Keratinocyte (primary cell): Measurements from ENCODE around the gene LYRM7.

Source experiments
- EZH2 ChIP-seq: IDR thresholded peaks from one replicate; pipeline ENCODE4 v1.6.1; 2012; ENCODE audit warnings: inconsistent platforms, mild to moderate bottlenecking, low read length, moderate library complexity
- TF ChIP-seq, protein P1 (sequence below), 3 experiments: IDR thresholded peaks in 1 of 3; conservative IDR thresholded peaks in 1 of 3; optimal IDR thresholded peaks in 1 of 3; 2 replicates in 2 of 3; 3 replicates in 1 of 3; pipeline versions ENCODE3 to v1.5.1; 2011; ENCODE audit warnings: low read length in 3 of 3, mild to moderate bottlenecking in 3 of 3, moderate library complexity in 2 of 3, control low read depth in 1 of 3, inconsistent platforms in 1 of 3; ENCODE audit not compliant: insufficient read depth in 2 of 3; ENCODE audit errors: extremely low read depth in 1 of 3

DNA sequence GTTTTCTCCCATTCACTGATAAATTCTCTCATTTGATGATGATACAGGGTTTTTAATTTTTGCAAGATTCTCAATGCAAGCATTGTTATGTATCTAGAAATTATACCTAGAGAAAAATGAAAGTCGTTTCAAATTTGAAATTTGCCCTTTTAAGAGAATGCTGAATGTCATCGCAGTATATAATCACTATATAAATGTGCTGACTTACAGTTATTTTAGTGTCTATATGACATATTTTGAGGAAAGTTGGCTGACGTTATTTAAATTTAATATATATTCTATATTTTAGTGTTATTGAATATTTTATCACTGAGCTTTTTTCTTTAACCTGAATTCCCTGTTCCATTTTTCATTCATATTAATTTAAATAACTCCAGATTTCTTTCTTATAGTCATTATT lies 29.8 kb downstream of the LYRM7 start:
- TF ChIP-seq, protein P1, sequence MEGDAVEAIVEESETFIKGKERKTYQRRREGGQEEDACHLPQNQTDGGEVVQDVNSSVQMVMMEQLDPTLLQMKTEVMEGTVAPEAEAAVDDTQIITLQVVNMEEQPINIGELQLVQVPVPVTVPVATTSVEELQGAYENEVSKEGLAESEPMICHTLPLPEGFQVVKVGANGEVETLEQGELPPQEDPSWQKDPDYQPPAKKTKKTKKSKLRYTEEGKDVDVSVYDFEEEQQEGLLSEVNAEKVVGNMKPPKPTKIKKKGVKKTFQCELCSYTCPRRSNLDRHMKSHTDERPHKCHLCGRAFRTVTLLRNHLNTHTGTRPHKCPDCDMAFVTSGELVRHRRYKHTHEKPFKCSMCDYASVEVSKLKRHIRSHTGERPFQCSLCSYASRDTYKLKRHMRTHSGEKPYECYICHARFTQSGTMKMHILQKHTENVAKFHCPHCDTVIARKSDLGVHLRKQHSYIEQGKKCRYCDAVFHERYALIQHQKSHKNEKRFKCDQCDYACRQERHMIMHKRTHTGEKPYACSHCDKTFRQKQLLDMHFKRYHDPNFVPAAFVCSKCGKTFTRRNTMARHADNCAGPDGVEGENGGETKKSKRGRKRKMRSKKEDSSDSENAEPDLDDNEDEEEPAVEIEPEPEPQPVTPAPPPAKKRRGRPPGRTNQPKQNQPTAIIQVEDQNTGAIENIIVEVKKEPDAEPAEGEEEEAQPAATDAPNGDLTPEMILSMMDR (optimal IDR thresholded peaks at IDR 0.05 in 1 of 3, IDR thresholded peaks at IDR 0.05 in 1 of 3, conservative IDR thresholded peaks at IDR 0.05 in 1 of 3; ENCODE audit: extremely low read depth in 1 of 3, insufficient read depth in 2 of 3, low read length in 3 of 3) = no peak
- no peak for TF ChIP-seq EZH2
